ENCODE results near the gene R3HCC1L.
"Not testable (repeated sequence)": the region's sequence is repeated elsewhere in the genome, so short reads cannot be mapped to it uniquely, and the experiment has no call there.

R3HCC1L gene

DNA sequence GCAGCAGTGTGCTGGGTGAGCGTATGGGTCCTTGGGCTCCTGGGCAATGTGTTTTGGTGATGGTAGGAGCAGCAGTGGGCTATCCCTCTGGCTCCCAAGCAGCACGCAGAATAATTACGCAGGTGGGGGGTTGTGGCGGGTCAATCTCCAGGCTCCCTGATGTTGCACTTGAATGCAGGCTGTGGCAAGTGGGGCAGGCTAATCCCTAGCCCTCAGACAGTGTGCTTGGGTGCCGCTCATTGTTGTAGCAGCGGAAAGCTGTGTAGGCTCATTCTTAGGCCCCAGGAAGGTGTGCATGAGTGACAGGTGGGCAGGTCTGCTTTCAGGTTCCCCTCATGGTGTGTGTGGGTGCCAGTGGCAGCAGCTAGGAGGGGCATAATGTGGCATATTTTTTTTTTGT lies 89.4 kb downstream of the R3HCC1L start:
- DNase-seq (ENCODE audit: insufficient read length): no peak
- FAIRE-seq: no peak
- TF ChIP-seq TAF1 (IDR thresholded peaks at IDR 0.05; ENCODE audit: borderline replicate concordance, low read depth, low read length): no peak
- no peak for TF ChIP-seq POLR2A (IDR thresholded peaks at IDR 0.05; ENCODE audit: low read depth, low read length)
- no peak for TF ChIP-seq POLR2AphosphoS5 (IDR thresholded peaks at IDR 0.05; ENCODE audit: low read depth, low read length)

GRCh38 chr10:98224509-98224908 lies 90.1 kb downstream of the R3HCC1L start:
- no peak for FAIRE-seq
- TF ChIP-seq POLR2AphosphoS5 (IDR thresholded peaks at IDR 0.05; ENCODE audit: low read depth, low read length) (no peak), POLR2A (IDR thresholded peaks at IDR 0.05; ENCODE audit: low read depth, low read length) (no peak)
- DNase-seq (ENCODE audit: insufficient read length): no peak

GRCh38 chr10:98224996-98225395 lies 90.5 kb downstream of the R3HCC1L start:
- no peak for DNase-seq (ENCODE audit: insufficient read length)
- no peak for TF ChIP-seq POLR2A (IDR thresholded peaks at IDR 0.05; ENCODE audit: low read depth, low read length)
- TF ChIP-seq POLR2AphosphoS5 (IDR thresholded peaks at IDR 0.05; ENCODE audit: low read depth, low read length): no peak
- TF ChIP-seq TAF1 (IDR thresholded peaks at IDR 0.05; ENCODE audit: borderline replicate concordance, low read depth, low read length): no peak
- FAIRE-seq: no peak

DNA sequence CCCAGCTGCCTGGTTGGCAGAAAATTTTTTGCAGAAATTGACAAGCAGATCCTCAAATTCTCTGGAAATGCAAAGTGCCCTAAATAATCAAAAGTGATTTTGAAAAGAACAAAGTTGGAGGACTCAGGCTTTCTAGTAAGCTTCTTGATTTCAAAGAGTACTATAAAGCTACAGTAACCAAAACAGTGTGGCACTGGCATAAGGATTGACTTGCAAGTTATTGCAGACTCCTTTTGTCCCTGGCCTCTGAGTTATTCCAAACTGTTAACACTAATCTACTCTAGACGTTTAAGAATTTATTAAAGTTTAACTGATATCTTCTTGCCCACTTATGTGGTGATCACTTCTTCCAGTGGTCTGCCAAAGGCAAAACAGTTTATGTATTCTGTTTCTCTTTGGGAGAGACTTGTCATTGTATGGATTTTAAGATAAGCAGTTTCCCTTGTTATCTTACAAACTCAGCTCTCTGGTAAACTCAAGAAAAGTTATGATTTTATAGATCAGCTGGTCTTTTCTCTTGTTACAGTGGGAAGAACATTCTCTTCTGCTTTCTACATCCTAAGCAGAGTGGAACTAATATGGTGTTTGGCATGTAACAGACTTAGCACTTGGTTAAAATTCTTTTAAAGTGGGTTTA lies 92.2 kb downstream of the R3HCC1L start:
- DNase-seq (ENCODE audit: insufficient read length) (no peak), FAIRE-seq (no peak)
- no peak for TF ChIP-seq POLR2A (IDR thresholded peaks at IDR 0.05; ENCODE audit: low read depth, low read length)
- TF ChIP-seq TAF1 (IDR thresholded peaks at IDR 0.05; ENCODE audit: borderline replicate concordance, low read depth, low read length): no peak
- no peak for TF ChIP-seq POLR2AphosphoS5 (IDR thresholded peaks at IDR 0.05; ENCODE audit: low read depth, low read length)

- DNase-seq (ENCODE audit: insufficient read length); FAIRE-seq: not testable (repeated sequence)
Measured at GRCh38 chr10:98227713-98228112, 93.3 kb downstream of the R3HCC1L start.

GRCh38 chr10:98228266-98228665 lies 93.8 kb downstream of the R3HCC1L start:
- not testable (repeated sequence) for FAIRE-seq; DNase-seq (ENCODE audit: insufficient read length)

DNA sequence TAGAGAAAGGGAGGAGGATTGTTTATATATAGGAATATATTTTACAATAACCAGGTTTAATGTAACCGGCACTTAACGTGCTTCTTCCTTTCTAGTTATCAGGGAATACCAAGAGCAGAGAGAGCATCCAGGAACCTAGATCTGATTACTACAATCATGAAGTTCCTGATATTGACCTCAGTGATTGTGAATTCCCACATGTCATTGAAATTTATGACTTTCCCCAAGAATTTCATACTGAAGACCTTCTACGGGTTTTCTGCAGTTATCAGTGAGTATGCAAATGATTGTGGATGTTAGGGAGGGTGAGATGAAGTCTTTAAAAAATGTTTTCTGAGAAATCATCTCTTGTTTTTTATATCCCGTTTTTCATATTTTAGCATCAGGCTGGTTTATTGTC lies 97.0 kb downstream of the R3HCC1L start:
- DNase-seq (ENCODE audit: insufficient read length): no peak

DNA sequence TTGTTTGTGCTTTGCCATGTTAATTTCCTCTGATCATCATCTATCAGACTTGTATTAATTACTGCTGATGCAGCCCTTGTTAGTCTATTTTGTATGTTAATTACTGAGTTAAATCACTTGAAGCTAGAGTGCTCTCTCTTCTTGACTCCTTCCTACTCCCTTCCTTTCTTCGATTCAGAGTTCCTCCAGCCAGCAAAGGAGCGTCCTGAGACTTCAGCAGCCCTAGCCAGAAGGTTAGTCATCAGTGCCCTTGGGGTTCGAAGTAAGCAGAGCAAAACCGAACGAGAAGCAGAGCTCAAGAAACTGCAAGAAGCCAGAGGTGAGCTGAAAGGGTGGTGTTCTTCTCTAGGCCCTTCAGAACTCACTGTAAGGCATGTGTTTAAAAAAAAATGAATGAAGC lies 101.4 kb downstream of the R3HCC1L start:
- TF ChIP-seq POLR2AphosphoS5 (IDR thresholded peaks at IDR 0.05; ENCODE audit: low read depth, low read length): no peak
- no peak for TF ChIP-seq TAF1 (IDR thresholded peaks at IDR 0.05; ENCODE audit: borderline replicate concordance, low read depth, low read length)
- TF ChIP-seq POLR2A (IDR thresholded peaks at IDR 0.05; ENCODE audit: low read depth, low read length): no peak
- DNase-seq (ENCODE audit: insufficient read length): no peak
- no peak for FAIRE-seq

More for the DNA sequence above, 97.0 kb downstream of the R3HCC1L start:
- FAIRE-seq: no peak
- TF ChIP-seq POLR2AphosphoS5 (IDR thresholded peaks at IDR 0.05; ENCODE audit: low read depth, low read length) (no peak), TAF1 (IDR thresholded peaks at IDR 0.05; ENCODE audit: borderline replicate concordance, low read depth, low read length) (no peak), POLR2A (IDR thresholded peaks at IDR 0.05; ENCODE audit: low read depth, low read length) (no peak)

GRCh38 chr10:98236862-98237261 lies 102.4 kb downstream of the R3HCC1L start:
- FAIRE-seq (no peak), DNase-seq (ENCODE audit: insufficient read length) (no peak)
- TF ChIP-seq TAF1 (IDR thresholded peaks at IDR 0.05; ENCODE audit: borderline replicate concordance, low read depth, low read length): no peak
- no peak for TF ChIP-seq POLR2A (IDR thresholded peaks at IDR 0.05; ENCODE audit: low read depth, low read length)
- no peak for TF ChIP-seq POLR2AphosphoS5 (IDR thresholded peaks at IDR 0.05; ENCODE audit: low read depth, low read length)

DNA sequence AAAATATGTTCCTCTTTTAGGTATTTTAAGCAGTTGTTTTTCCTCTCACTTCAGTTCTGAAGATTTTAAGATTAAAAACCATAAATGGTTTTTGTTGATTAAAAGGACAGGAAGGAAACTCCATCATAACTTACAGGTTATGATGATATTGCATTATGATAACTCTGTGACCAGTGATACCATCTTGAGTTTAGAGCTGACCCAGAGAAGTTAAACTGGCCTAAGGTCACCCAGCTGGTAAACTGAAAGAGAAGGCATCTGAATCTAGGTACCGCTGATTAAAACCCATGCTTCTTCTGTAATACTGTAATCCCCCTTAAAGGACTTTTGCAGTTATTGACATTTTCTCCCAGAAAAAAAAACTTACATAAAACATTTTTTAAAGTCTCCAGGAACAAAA lies 103.9 kb downstream of the R3HCC1L start:
- no peak for FAIRE-seq
- TF ChIP-seq TAF1 (IDR thresholded peaks at IDR 0.05; ENCODE audit: borderline replicate concordance, low read depth, low read length) (no peak), POLR2A (IDR thresholded peaks at IDR 0.05; ENCODE audit: low read depth, low read length) (no peak), POLR2AphosphoS5 (IDR thresholded peaks at IDR 0.05; ENCODE audit: low read depth, low read length) (no peak)
- no peak for DNase-seq (ENCODE audit: insufficient read length)

DNA sequence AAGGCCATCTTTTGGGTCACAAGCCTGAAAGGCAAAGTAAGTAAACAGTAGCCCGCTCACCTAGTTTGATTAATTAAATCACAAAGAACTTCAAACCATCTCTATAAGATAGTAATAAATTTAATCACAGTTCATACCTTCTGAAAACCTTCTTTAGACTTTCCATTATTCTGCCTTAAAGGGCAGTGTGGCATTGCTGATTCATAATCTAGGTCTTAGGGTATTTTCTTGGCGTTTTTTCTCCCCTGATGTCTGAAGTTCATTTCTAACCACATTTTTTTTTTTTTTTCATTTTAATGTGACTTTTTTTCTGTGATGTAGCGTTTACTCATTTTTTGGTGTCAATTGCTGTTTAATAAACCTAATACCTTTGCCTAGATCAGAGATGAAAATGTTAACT lies 106.1 kb downstream of the R3HCC1L start:
- no peak for DNase-seq (ENCODE audit: insufficient read length)
- FAIRE-seq: no peak
- TF ChIP-seq POLR2AphosphoS5 (IDR thresholded peaks at IDR 0.05; ENCODE audit: low read depth, low read length) (no peak), POLR2A (IDR thresholded peaks at IDR 0.05; ENCODE audit: low read depth, low read length) (no peak), TAF1 (IDR thresholded peaks at IDR 0.05; ENCODE audit: borderline replicate concordance, low read depth, low read length) (no peak)

DNA sequence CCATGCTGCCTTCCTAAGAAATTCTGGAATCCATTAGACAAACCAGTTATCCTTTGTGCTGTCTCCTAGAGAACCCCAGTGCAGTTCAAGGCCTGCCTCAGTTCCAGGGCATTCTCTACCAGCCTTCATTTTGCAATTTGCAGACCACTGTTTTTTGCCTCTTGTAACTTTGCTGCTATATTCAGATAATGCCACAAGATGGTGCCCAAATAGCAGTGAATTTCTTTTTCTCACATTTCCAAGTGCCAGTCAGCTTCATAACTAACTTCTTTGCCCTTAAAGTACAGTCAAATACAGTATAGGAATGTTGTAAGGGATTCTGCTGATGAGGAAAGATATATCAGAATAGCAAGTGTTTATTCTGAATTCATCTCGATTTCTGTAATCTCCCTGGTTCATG lies 108.4 kb downstream of the R3HCC1L start:
- TF ChIP-seq POLR2AphosphoS5 (IDR thresholded peaks at IDR 0.05; ENCODE audit: low read depth, low read length) (no peak), POLR2A (IDR thresholded peaks at IDR 0.05; ENCODE audit: low read depth, low read length) (no peak), TAF1 (IDR thresholded peaks at IDR 0.05; ENCODE audit: borderline replicate concordance, low read depth, low read length) (no peak)
- DNase-seq (ENCODE audit: insufficient read length) (no peak), FAIRE-seq (no peak)

DNA sequence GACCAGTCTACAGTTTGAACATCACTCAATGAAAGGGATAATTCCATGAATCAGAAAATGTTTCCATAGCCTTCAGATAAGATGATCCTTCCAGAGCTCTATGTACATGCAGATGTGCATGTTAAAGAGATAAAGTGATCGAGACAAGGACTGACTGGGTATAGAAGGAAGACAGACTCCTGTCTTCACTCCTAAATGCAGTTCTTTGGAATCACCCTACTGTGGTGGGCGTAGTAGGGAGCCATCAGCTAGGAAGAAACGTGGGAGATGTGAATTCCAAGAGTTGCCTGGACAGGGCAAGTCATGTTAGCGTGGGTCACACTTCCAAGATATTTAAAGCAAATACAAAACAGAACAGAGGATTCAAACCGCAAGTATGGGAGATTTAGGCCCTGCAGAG lies 109.7 kb downstream of the R3HCC1L start:
- FAIRE-seq (no peak), DNase-seq (ENCODE audit: insufficient read length) (no peak)
- no peak for TF ChIP-seq POLR2A (IDR thresholded peaks at IDR 0.05; ENCODE audit: low read depth, low read length)
- TF ChIP-seq POLR2AphosphoS5 (IDR thresholded peaks at IDR 0.05; ENCODE audit: low read depth, low read length): no peak
- TF ChIP-seq TAF1 (IDR thresholded peaks at IDR 0.05; ENCODE audit: borderline replicate concordance, low read depth, low read length): no peak
